ENCODE results near the gene MRPS14.
A peak's percentile ranks its signal among the peaks of the same experiment; 100 is the strongest.

The MRPS14 gene

DNA sequence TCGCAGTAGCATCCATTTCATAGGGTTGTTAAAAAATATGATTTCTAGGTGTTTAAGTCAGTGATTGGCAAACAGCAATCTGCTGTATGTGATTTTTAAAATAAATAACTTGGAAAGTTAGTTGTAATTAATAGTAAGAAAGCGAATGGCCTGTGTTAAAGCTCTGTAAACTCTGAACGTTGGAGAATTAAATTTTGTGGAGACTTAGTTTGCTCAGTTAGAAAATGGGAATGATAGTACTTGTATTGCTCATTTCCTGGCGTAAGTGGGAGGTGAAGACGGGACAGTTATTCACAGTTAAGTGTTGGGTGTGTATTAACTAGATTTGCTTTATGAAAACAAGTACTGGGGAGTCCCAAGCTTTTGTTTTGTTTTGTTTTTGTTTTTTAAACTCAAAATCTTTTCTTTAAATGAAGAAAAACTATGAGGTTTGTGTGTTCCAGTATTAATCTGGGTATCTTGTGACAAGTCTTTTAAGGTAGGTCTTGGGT, 22.5 kb downstream of the MRPS14 start:
- Histone ChIP-seq H3K27ac (no peak overlapping the region), H3K4me2 (ENCODE audit: low read length) (peak overlapping the region; percentile 91), H3K9ac (no peak overlapping the region), H3K4me1 (no peaks in the 10 kb centered on the region), H3K9me3 (ENCODE audit: control insufficient read depth, low read length) (no peaks in the 10 kb centered on the region), H3K4me3 (ENCODE audit: low read depth, low read length) (peak overlapping the region; percentile 71), H3K36me3 (ENCODE audit: control insufficient read depth, insufficient read depth, low read length) (no peaks in the 10 kb centered on the region), H3K27me3 (ENCODE audit: control insufficient read depth, insufficient read depth, low read length) (no peaks in the 10 kb centered on the region), H2AFZ (no peak overlapping the region), H3K79me2 (peaks cover 4% of the 10 kb centered on the region)
- TF ChIP-seq, protein P1, sequence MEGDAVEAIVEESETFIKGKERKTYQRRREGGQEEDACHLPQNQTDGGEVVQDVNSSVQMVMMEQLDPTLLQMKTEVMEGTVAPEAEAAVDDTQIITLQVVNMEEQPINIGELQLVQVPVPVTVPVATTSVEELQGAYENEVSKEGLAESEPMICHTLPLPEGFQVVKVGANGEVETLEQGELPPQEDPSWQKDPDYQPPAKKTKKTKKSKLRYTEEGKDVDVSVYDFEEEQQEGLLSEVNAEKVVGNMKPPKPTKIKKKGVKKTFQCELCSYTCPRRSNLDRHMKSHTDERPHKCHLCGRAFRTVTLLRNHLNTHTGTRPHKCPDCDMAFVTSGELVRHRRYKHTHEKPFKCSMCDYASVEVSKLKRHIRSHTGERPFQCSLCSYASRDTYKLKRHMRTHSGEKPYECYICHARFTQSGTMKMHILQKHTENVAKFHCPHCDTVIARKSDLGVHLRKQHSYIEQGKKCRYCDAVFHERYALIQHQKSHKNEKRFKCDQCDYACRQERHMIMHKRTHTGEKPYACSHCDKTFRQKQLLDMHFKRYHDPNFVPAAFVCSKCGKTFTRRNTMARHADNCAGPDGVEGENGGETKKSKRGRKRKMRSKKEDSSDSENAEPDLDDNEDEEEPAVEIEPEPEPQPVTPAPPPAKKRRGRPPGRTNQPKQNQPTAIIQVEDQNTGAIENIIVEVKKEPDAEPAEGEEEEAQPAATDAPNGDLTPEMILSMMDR (IDR thresholded peaks at IDR 0.05) = no peak

DNA sequence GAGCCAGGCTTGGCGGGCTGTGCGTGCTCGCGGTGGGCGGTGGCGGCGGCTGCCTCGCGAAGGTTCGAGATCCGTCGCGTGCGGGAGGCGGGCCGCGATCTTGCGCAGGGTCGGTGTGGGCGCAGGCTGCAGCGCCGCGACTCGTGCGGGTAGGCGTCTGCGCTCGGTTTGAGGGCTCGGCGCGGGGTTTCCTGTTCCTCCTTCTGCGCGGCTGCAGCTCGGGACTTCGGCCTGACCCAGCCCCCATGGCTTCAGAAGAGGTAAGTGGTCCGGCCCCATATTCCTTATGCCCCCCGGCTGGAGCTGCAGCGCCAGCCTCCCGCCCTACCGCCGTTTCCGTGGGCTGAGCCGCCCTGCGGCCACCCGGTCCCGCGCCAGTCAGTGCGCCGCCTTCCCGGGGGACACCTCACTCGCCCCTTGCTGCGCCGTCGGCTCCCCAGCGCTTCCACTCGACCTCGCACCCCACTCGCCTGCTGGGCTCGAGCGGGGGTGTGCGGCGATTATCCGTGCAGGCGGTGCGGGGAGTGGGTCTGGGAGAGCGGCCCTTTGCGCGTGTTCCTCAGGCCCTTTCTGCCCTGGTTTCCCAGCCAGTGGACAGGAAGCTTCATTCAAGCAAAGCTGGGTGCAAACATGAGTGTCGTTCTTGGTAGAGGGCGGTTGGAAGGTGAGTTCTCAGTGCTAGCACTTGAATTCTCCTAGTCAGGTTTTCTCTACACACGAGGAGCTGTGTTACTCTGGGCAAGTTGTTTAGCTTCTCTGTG, 23.1 kb downstream of the MRPS14 start, which contains the start of gene CACYBP:
Gene CACYBP (plus strand): TSS at position 12 of the 761 bp plus-strand sequence. CDS start 234 bp downstream, at position 246.
- H3K4me1 ChIP-seq = no peaks in the 10 kb centered on the region
- H3K4me3 ChIP-seq (ENCODE audit: low read depth, low read length) = peak within 1 kb of the TSS; percentile 71
- H3K27ac ChIP-seq = peak within 1 kb of the TSS; percentile 99
- H3K79me2 ChIP-seq = peaks cover 4% of the 10 kb centered on the region
- TF ChIP-seq, protein P1 (IDR thresholded peaks at IDR 0.05) = no peak
- no peaks in the 10 kb centered on the region for H3K9me3 ChIP-seq (ENCODE audit: control insufficient read depth, low read length)
- no peaks in the 10 kb centered on the region for H3K36me3 ChIP-seq (ENCODE audit: control insufficient read depth, insufficient read depth, low read length)
- peak within 1 kb of the TSS; percentile 91 for H3K4me2 ChIP-seq (ENCODE audit: low read length)
- H3K27me3 ChIP-seq (ENCODE audit: control insufficient read depth, insufficient read depth, low read length) = no peaks in the 10 kb centered on the region
- H3K9ac ChIP-seq = peak within 1 kb of the TSS; percentile 70
- H2AFZ ChIP-seq = peak within 1 kb of the TSS; percentile 97

DNA sequence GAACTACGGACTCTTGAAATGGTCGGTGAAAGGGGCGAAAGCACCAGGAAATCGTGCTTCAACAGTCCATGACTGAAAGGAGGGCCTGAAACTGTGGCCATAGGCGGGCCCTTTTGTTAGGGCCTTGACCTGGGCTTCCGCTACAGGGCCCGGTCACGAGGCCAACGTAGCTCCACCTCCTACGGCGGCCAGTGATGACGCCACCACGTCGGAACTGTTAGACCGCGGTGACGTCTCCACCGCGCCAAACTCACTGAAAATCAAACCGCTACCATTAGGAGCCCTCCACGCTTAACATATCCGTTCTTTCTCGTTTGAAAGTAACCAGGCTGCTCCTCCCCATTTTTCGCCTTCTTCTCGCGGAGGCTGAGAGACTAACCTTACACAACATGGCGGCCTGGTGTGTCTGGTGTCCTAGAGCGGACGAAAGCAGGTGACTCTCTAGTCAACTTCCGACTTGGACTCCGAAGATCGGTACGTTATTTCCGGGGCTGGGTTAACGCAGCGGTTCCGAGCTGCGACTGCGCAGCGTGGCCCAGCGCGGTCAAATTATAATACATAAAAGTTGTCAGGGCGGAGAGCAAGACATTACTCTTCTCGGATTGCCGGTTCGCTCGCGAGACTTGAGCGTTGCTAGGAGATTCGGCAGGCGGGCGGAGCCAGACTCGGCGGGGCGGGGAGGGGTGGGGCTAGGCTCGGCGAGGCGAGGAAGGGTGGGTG, 23.8 kb downstream of the MRPS14 start:
- TF ChIP-seq, protein P1 (IDR thresholded peaks at IDR 0.05) = no peak
- H2AFZ ChIP-seq = peak overlapping the region; percentile 97
- peaks cover 4% of the 10 kb centered on the region for H3K79me2 ChIP-seq
- H3K4me1 ChIP-seq = no peaks in the 10 kb centered on the region
- H3K9me3 ChIP-seq (ENCODE audit: control insufficient read depth, low read length) = no peaks in the 10 kb centered on the region
- H3K4me3 ChIP-seq (ENCODE audit: low read depth, low read length) = peak overlapping the region; percentile 71
- H3K9ac ChIP-seq = peak overlapping the region; percentile 70
- no peaks in the 10 kb centered on the region for H3K36me3 ChIP-seq (ENCODE audit: control insufficient read depth, insufficient read depth, low read length)
- H3K27me3 ChIP-seq (ENCODE audit: control insufficient read depth, insufficient read depth, low read length) = no peaks in the 10 kb centered on the region
- H3K27ac ChIP-seq = peak overlapping the region; percentile 99
- H3K4me2 ChIP-seq (ENCODE audit: low read length) = peak overlapping the region; percentile 87

DNA sequence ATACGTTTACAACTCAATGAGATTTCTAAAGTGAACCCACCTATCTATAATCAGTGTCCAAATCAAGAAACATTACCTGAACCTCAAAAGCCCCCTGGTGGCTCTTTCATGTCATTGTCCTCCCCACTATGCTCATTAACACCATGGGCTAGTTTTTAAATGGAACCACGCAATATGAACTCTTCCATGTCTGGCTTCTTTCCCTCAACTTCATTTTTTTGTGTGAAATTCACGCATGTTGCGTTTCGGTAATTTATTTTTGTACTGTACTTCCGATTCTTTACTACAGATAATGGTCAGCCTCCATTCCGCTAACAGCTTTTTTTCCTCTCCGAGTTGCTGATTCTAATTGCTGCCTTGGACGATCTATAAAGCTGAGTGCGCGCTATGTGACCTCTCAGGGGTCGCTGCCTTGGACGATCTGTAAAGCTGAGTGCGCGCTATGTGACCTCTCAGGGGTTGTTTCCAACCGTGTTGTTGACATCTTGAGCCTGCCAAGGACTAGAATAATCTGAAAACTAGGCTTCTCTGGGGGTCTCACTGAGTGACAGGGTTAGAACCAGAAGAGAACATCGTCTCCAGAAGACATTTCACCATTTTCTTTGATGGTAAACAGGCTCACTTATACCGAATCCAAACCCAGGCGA, 24.5 kb downstream of the MRPS14 start:
- H3K27ac ChIP-seq = peak overlapping the region; percentile 99
- peak overlapping the region; percentile 97 for H2AFZ ChIP-seq
- H3K27me3 ChIP-seq (ENCODE audit: control insufficient read depth, insufficient read depth, low read length) = no peaks in the 10 kb centered on the region
- TF ChIP-seq, protein P1 (IDR thresholded peaks at IDR 0.05) = peak; percentile 62
- H3K4me2 ChIP-seq (ENCODE audit: low read length) = peak overlapping the region; percentile 87
- no peaks in the 10 kb centered on the region for H3K4me1 ChIP-seq
- H3K4me3 ChIP-seq (ENCODE audit: low read depth, low read length) = peak overlapping the region; percentile 71
- peaks cover 4% of the 10 kb centered on the region for H3K79me2 ChIP-seq
- H3K9ac ChIP-seq = peak overlapping the region; percentile 70
- H3K9me3 ChIP-seq (ENCODE audit: control insufficient read depth, low read length) = no peaks in the 10 kb centered on the region
- H3K36me3 ChIP-seq (ENCODE audit: control insufficient read depth, insufficient read depth, low read length) = no peaks in the 10 kb centered on the region

All from parathyroid adenoma (tissue), 2 donors.